ENCODE results near the gene ELL. TPM values are rescaled to one million over a fixed set of nuclear protein-coding genes. Genes with fewer than 3 reads are reported as not detected.

Gene ELL
- total and polyA plus RNA-seq, 4 experiments from 2014 or later: 6.5 to 35.9 (median 25.8) TPM

- Mint-ChIP-seq H3K27me3 (peaks cover under 1 to 5% of the 10 kb centered on the region in 2 donors), H3K27ac (peak overlapping the region; percentile 92 to 98 (median 96)), H3K9me3 (peaks cover 0 to 5% (median 0%) of the 10 kb centered on the region in 8 donors), H3K4me3 (peak overlapping the region; percentile 92 to 96 (median 94)), H3K4me1 (peaks cover 56 to 86% (median 73%) of the 10 kb centered on the region in 4 donors), H3K36me3 (peaks cover 0 to 14% of the 10 kb centered on the region in 2 donors)
- intact Hi-C loops (cut with micrococcal nuclease): no loop called here
- Histone ChIP-seq H3K4me3 (ENCODE audit: low read length in 2 of 2) (peak overlapping the region in 1 of 2 donors; percentile 64), H3K4me1 (ENCODE audit: insufficient read depth, low read length) (peaks cover 87% of the 10 kb centered on the region), H3K9me3 (ENCODE audit: control insufficient read depth in 1 of 2, low read length in 2 of 2) (no peaks in the 10 kb centered on the region), H3K36me3 (ENCODE audit: insufficient read depth, low read length) (no peaks in the 10 kb centered on the region), H3K27me3 (ENCODE audit: insufficient read depth, low read length) (no peaks in the 10 kb centered on the region), H3K27ac (ENCODE audit: low read depth, low read length) (peak overlapping the region; percentile 70)
- ChIA-PET CTCF (ENCODE audit: partially characterized antibody) (interaction anchor here (0.9 to 5.0 kb wide), 4 partner anchors 10 to 426 kb away, joined by 3 to 29 read pairs (median 12); partner anchors contain the start of gene JUND), POLR2A (ENCODE audit: partially characterized antibody) (interaction anchor here (1.2 to 13.3 kb wide), 6 partner anchors 8 to 141 kb away, joined by 4 to 238 read pairs (median 10); partner anchors contain the start of genes ELL, ISYNA1 and JUND)
- DNase-seq: peak in 1 of 5 donors; percentile 44
Observed at GRCh38 chr19:18421371-18421959, 100.4 kb downstream of the ELL start.

GRCh38 chr19:18420930-18421329 is 100.9 kb downstream of the ELL start:
- DNase-seq: peak in 1 of 5 donors; percentile 44
- Mint-ChIP-seq H3K4me1 (peaks cover 58 to 87% (median 76%) of the 10 kb centered on the region in 4 donors), H3K36me3 (peaks cover 0 to 14% of the 10 kb centered on the region in 2 donors), H3K27me3 (peaks cover 2 to 5% of the 10 kb centered on the region in 2 donors), H3K4me3 (peak overlapping the region; percentile 92 to 96 (median 94)), H3K27ac (peak overlapping the region; percentile 96 to 98 (median 97)), H3K9me3 (peaks cover 0 to 5% (median 0%) of the 10 kb centered on the region in 8 donors)
- CTCF ChIA-PET (ENCODE audit: partially characterized antibody): interaction anchor here (1.0 to 5.0 kb wide), 4 partner anchors 10 to 229 kb away, joined by 3 to 29 read pairs (median 18); partner anchors contain the start of gene JUND
- intact Hi-C loops (cut with micrococcal nuclease): no loop called here
- H3K4me3 ChIP-seq (ENCODE audit: low read length in 2 of 2): peak overlapping the region in 1 of 2 donors; percentile 64
- POLR2A ChIA-PET (ENCODE audit: partially characterized antibody): interaction anchor here (1.2 to 13.3 kb wide), 4 partner anchors 10 to 140 kb away, joined by 3 to 238 read pairs (median 64); partner anchors contain the start of genes ELL, ISYNA1 and JUND
- H3K27ac ChIP-seq (ENCODE audit: low read depth, low read length): peak overlapping the region; percentile 70
- H3K27me3 ChIP-seq (ENCODE audit: insufficient read depth, low read length): no peaks in the 10 kb centered on the region
- no peaks in the 10 kb centered on the region for H3K36me3 ChIP-seq (ENCODE audit: insufficient read depth, low read length)
- H3K9me3 ChIP-seq (ENCODE audit: control insufficient read depth in 1 of 2, low read length in 2 of 2): no peaks in the 10 kb centered on the region
- peaks cover 87% of the 10 kb centered on the region for H3K4me1 ChIP-seq (ENCODE audit: insufficient read depth, low read length)

- CTCF ChIA-PET (ENCODE audit: partially characterized antibody): interaction anchor here (0.8 to 5.0 kb wide), 9 partner anchors 10 to 228 kb away, joined by 3 to 29 read pairs (median 4); partner anchors contain the start of gene JUND
- Histone ChIP-seq H3K36me3 (ENCODE audit: insufficient read depth, low read length) (no peaks in the 10 kb centered on the region), H3K27ac (ENCODE audit: low read depth, low read length) (peak overlapping the region; percentile 70), H3K4me1 (ENCODE audit: insufficient read depth, low read length) (peaks cover 87% of the 10 kb centered on the region), H3K9me3 (ENCODE audit: control insufficient read depth in 1 of 2, low read length in 2 of 2) (no peaks in the 10 kb centered on the region), H3K4me3 (ENCODE audit: low read length in 2 of 2) (peak overlapping the region; percentile 29 to 64), H3K27me3 (ENCODE audit: insufficient read depth, low read length) (no peaks in the 10 kb centered on the region)
- Mint-ChIP-seq H3K36me3 (peaks cover 0 to 12% of the 10 kb centered on the region in 2 donors), H3K27ac (peak overlapping the region; percentile 96 to 98 (median 97)), H3K4me3 (peak overlapping the region; percentile 92 to 96 (median 94)), H3K9me3 (peaks cover 0 to 5% (median 0%) of the 10 kb centered on the region in 8 donors), H3K4me1 (peaks cover 59 to 90% (median 74%) of the 10 kb centered on the region in 4 donors), H3K27me3 (peaks cover 2 to 5% of the 10 kb centered on the region in 2 donors)
- peak; percentile 46 to 73 (median 55) for DNase-seq
- POLR2A ChIA-PET (ENCODE audit: partially characterized antibody): interaction anchor here (0.5 to 13.3 kb wide), 14 partner anchors 9 to 561 kb away, joined by 3 to 238 read pairs (median 4); partner anchors contain the start of genes ARRDC2, COPE, DDX49 and ISYNA1
- intact Hi-C loops (cut with micrococcal nuclease): loop anchor here (1.0 to 10.0 kb wide), 5 partner anchors 9 to 415 kb away; partner anchors contain the start of genes ARRDC2 and MAST3
Observed at GRCh38 chr19:18419699-18420460, 102.0 kb downstream of the ELL start.

GRCh38 chr19:18419195-18419698 is 102.6 kb downstream of the ELL start, which contains the start of gene SSBP4:
Gene SSBP4 (plus strand): TSS chr19:18419398. CDS start chr19:18419649, 251 bp downstream.
- H3K4me3 Mint-ChIP-seq: peak within 1 kb of the TSS; percentile 92 to 96 (median 94)
- Histone ChIP-seq H3K27me3 (ENCODE audit: insufficient read depth, low read length) (no peaks in the 10 kb centered on the region), H3K27ac (ENCODE audit: low read depth, low read length) (peak within 1 kb of the TSS; percentile 70), H3K4me1 (ENCODE audit: insufficient read depth, low read length) (peaks cover 87% of the 10 kb centered on the region), H3K36me3 (ENCODE audit: insufficient read depth, low read length) (no peaks in the 10 kb centered on the region), H3K4me3 (ENCODE audit: low read length in 2 of 2) (peak within 1 kb of the TSS; percentile 29 to 64), H3K9me3 (ENCODE audit: control insufficient read depth in 1 of 2, low read length in 2 of 2) (no peaks in the 10 kb centered on the region)
- H3K27ac Mint-ChIP-seq: peak within 1 kb of the TSS; percentile 96 to 98 (median 97)
- DNase-seq: peak; percentile 76 to 83 (median 81)
- peaks cover 0 to 12% of the 10 kb centered on the region in 2 donors for H3K36me3 Mint-ChIP-seq
- peaks cover 62 to 90% (median 76%) of the 10 kb centered on the region in 4 donors for H3K4me1 Mint-ChIP-seq
- H3K27me3 Mint-ChIP-seq: peaks cover 2 to 5% of the 10 kb centered on the region in 2 donors
- ChIA-PET POLR2A (ENCODE audit: partially characterized antibody) (interaction anchor here (0.8 to 13.3 kb wide), 16 partner anchors 15 to 560 kb away, joined by 3 to 238 read pairs (median 4); partner anchors contain the start of genes ARRDC2, COPE, DDX49 and ISYNA1), CTCF (ENCODE audit: partially characterized antibody) (interaction anchor here (0.8 to 5.0 kb wide), 8 partner anchors 10 to 211 kb away, joined by 3 to 29 read pairs (median 4); partner anchors contain the start of gene JUND)
- H3K9me3 Mint-ChIP-seq: peaks cover 0 to 5% (median 0%) of the 10 kb centered on the region in 8 donors
- intact Hi-C loops (cut with micrococcal nuclease): loop anchor here (1.0 to 10.0 kb wide), 5 partner anchors 10 to 414 kb away; partner anchors contain the start of genes ARRDC2 and MAST3

- H3K27ac ChIP-seq (ENCODE audit: low read depth, low read length): peak overlapping the region; percentile 56
- no peaks in the 10 kb centered on the region for H3K9me3 ChIP-seq (ENCODE audit: control insufficient read depth in 1 of 2, low read length in 2 of 2)
- H3K4me1 ChIP-seq (ENCODE audit: insufficient read depth, low read length): peaks cover 84% of the 10 kb centered on the region
- H3K27me3 ChIP-seq (ENCODE audit: insufficient read depth, low read length): no peaks in the 10 kb centered on the region
- H3K36me3 Mint-ChIP-seq: peaks cover 0 to 12% of the 10 kb centered on the region in 2 donors
- peaks cover 2 to 5% of the 10 kb centered on the region in 2 donors for H3K27me3 Mint-ChIP-seq
- peaks cover 60 to 88% (median 73%) of the 10 kb centered on the region in 4 donors for H3K4me1 Mint-ChIP-seq
- peak overlapping the region; percentile 79 to 90 (median 86) for H3K4me3 Mint-ChIP-seq
- POLR2A ChIA-PET (ENCODE audit: partially characterized antibody): interaction anchor here (0.7 to 13.3 kb wide), 21 partner anchors 8 to 559 kb away, joined by 3 to 238 read pairs (median 4); partner anchors contain the start of genes ARRDC2, COPE, DDX49 and ISYNA1
- intact Hi-C loops (cut with micrococcal nuclease): loop anchor here (1.0 to 10.0 kb wide), 5 partner anchors 11 to 414 kb away; partner anchors contain the start of genes ARRDC2 and MAST3
- H3K27ac Mint-ChIP-seq: peak overlapping the region; percentile 90 to 97 (median 96)
- H3K9me3 Mint-ChIP-seq: peaks cover 0 to 5% (median 0%) of the 10 kb centered on the region in 8 donors
- no peaks in the 10 kb centered on the region for H3K36me3 ChIP-seq (ENCODE audit: insufficient read depth, low read length)
- peak in 3 of 5 donors; percentile 40 to 71 (median 45) for DNase-seq
- CTCF ChIA-PET (ENCODE audit: partially characterized antibody): interaction anchor here (0.8 to 5.0 kb wide), 9 partner anchors 9 to 210 kb away, joined by 3 to 29 read pairs (median 4); partner anchors contain the start of gene JUND
- peak overlapping the region; percentile 23 to 42 for H3K4me3 ChIP-seq (ENCODE audit: low read length in 2 of 2)
Observed at GRCh38 chr19:18418483-18419194, 103.2 kb downstream of the ELL start.
